ENCODE data around the gene CDR2L. TPM values are rescaled to one million over a fixed set of nuclear protein-coding genes. Genes with fewer than 3 reads are reported as not detected.
A peak's percentile ranks its signal among the peaks of the same experiment; 100 is the strongest.

Gene CDR2L
- polyA plus RNA-seq, 1 of the 3 experiments (the other 2 are of a cell fraction): 21.2 TPM

GRCh38 chr17:74986206-74986576, 1.2 kb upstream of the CDR2L start (continued):
- TF ChIP-seq REST (IDR thresholded peaks at IDR 0.05; ENCODE audit: low read depth, low read length): no peak

GRCh38 chr17:74987909-74988711, 678 bp downstream of the CDR2L start:
- Histone ChIP-seq H2AFZ (ENCODE audit: low read depth) (peak overlapping the region; percentile 78), H3K27ac (ENCODE audit: low read depth in 2 of 2, low read length in 1 of 2) (peak overlapping the region; percentile 92), H3K4me2 (peak overlapping the region; percentile 94), H3K9ac (peak overlapping the region; percentile 89), H3K9me3 (no peaks in the 10 kb centered on the region), H3K4me1 (ENCODE audit: control insufficient read depth in 1 of 2, insufficient read depth in 2 of 2, low read depth in 1 of 2, low read length in 1 of 2) (peaks cover 6 to 35% of the 10 kb centered on the region in 2 experiments; a peak in 2 of 4 replicates), H3K27me3 (ENCODE audit: insufficient read depth) (no peaks in the 10 kb centered on the region), H3K4me3 (ENCODE audit: low read depth in 2 of 2, low read length in 1 of 2) (peak overlapping the region; percentile 80 to 93), H3K9me2 (no peaks in the 10 kb centered on the region), H3F3A (replicated peaks; ENCODE audit: insufficient read depth) (peaks cover 35% of the 10 kb centered on the region), H3K79me2 (ENCODE audit: insufficient read depth) (peaks cover 48% of the 10 kb centered on the region), H3K36me3 (replicated peaks in 1 of 2; ENCODE audit: control insufficient read depth in 1 of 2, insufficient read depth in 2 of 2, low read length in 1 of 2) (no peaks in the 10 kb centered on the region), H4K20me1 (ENCODE audit: insufficient read depth) (no peaks in the 10 kb centered on the region; the same call in 1 of the 2 replicates)
- ChIA-PET POLR2A (interaction anchor here (0.5 to 6.9 kb wide), 13 partner anchors 8 to 301 kb away, joined by 3 to 197 read pairs (median 7); partner anchors contain the start of genes ARMC7, HID1, JPT1 and MRPL58), CTCF (interaction anchor here (0.7 to 10.9 kb wide), 20 partner anchors 10 to 424 kb away, joined by 3 to 136 read pairs (median 4); partner anchors contain the start of genes HID1, MRPL58 and OTOP2)
- 2% methylated on average over 44 of the region's 76 CpGs for WGBS (ENCODE audit: low lambda C conversion rate)
- peak; percentile 86 for DNase-seq
- no peak for TF ChIP-seq REST (IDR thresholded peaks at IDR 0.05; ENCODE audit: low read depth, low read length)
- no peak for TF ChIP-seq CHD2 (IDR thresholded peaks at IDR 0.05; ENCODE audit: low read length, partially characterized antibody)
- TF ChIP-seq RXRA (IDR thresholded peaks at IDR 0.05; ENCODE audit: borderline replicate concordance, low read depth): no peak
- TF ChIP-seq SIN3A (IDR thresholded peaks at IDR 0.05; ENCODE audit: borderline replicate concordance, low read depth, low read length): peak; percentile 46; the same call in 1 of the 2 replicates
- TF ChIP-seq TEAD4 (IDR thresholded peaks at IDR 0.05; ENCODE audit: borderline replicate concordance, insufficient read depth): no peak
- TF ChIP-seq YY1 (IDR thresholded peaks at IDR 0.05; ENCODE audit: low read depth): 0 out of 2 replicates have a peak, but pooled peaks have one; percentile 45
- TF ChIP-seq SMC3 (IDR thresholded peaks at IDR 0.05; ENCODE audit: low read depth, low read length): no peak
- peak; percentile 41 for TF ChIP-seq NRF1 (IDR thresholded peaks at IDR 0.05; ENCODE audit: low read depth, low read length)
- TF ChIP-seq RFX5 (IDR thresholded peaks at IDR 0.05; ENCODE audit: low read length): no peak
- no peak for TF ChIP-seq MEF2A (IDR thresholded peaks at IDR 0.05; ENCODE audit: borderline replicate concordance, low read depth)
- 0 out of 4 replicates have a peak, but pooled peaks of 1 of the 2 experiments have one; percentile 7 for TF ChIP-seq EP300 (IDR thresholded peaks at IDR 0.05; ENCODE audit: borderline replicate concordance in 1 of 2, low read depth in 1 of 2, low read length in 1 of 2)
- TF ChIP-seq RCOR1 (IDR thresholded peaks at IDR 0.05; ENCODE audit: low read length): no peak
- no peak for TF ChIP-seq GATA2 (CRISPR knock-in tag; IDR thresholded peaks at IDR 0.05)
- TF ChIP-seq MAX (IDR thresholded peaks at IDR 0.05; ENCODE audit: low read depth): peak; percentile 77
- TF ChIP-seq TCF12 (IDR thresholded peaks at IDR 0.05): 0 out of 2 replicates have a peak, but pooled peaks have one; percentile 4
- no peak for TF ChIP-seq USF2 (IDR thresholded peaks at IDR 0.05; ENCODE audit: borderline replicate concordance, low read depth, low read length)
- TF ChIP-seq NFIC (IDR thresholded peaks at IDR 0.05; ENCODE audit: borderline replicate concordance): no peak
- TF ChIP-seq POLR2AphosphoS5 (IDR thresholded peaks at IDR 0.05; ENCODE audit: low read depth, low read length): peak; percentile 47; the same call in 1 of the 2 replicates
- TF ChIP-seq FOSL2 (IDR thresholded peaks at IDR 0.05; ENCODE audit: borderline replicate concordance, low read depth): no peak
- TF ChIP-seq TAF1 (IDR thresholded peaks at IDR 0.05; ENCODE audit: borderline replicate concordance, low read depth, low read length): 0 out of 2 replicates have a peak, but pooled peaks have one; percentile 10
- no peak for TF ChIP-seq JUND (IDR thresholded peaks at IDR 0.05)
